Subcutaneous adipose tissue (tissue), 4 donors: Measurements from ENCODE around the gene PIKFYVE. TPM values are rescaled to one million over a fixed set of nuclear protein-coding genes. Genes with fewer than 3 reads are reported as not detected.

Experiments
- CTCF ChIP-seq: fragments of 450-650 bp; IDR thresholded peaks from one replicate; pipeline ENCODE4 v1.5.1; 2016; ENCODE audit warnings: low read depth, mild to moderate bottlenecking, control low read depth, antibody characterized with exemption, moderate library complexity
- total RNA-seq, 4 donors: library from RNA; depleted of rRNA; stranded (reverse); fragments of >200 nt; gene quantifications; one replicate each; pipeline ENCODE4 v1.1.0, GENCODE V29; 2016

The PIKFYVE gene
- total RNA-seq, 4 donors from 2014 or later: 37.5 to 55.3 (median 43.3) TPM

DNA sequence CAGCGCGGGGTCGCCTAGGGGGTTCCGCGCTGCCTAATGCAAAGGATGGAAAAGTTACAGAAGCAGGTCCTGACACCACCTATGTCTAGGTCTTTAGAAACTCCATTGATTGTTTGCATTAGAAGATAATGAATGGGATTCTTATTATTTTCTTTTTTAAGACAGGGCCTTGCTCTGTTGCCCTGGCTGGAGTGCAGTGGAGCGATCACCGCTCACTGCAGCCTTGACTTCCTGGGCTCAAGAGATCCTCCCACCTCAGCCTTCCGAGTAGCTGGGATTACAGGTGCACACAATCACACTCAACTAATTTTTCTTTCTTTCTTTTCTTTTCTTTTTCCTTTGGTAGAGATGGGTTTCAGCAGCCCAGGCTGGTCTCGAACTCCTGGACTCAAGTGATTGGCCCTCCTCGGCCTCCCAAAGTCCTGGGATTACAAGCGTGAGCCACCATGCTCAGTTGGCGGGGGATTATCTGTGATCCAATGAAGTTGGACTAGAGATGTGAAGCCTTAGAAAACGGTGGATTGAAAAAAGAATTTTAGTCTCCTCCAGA, 10.4 kb upstream of the PIKFYVE start:
- TF ChIP-seq CTCF: no peak

DNA sequence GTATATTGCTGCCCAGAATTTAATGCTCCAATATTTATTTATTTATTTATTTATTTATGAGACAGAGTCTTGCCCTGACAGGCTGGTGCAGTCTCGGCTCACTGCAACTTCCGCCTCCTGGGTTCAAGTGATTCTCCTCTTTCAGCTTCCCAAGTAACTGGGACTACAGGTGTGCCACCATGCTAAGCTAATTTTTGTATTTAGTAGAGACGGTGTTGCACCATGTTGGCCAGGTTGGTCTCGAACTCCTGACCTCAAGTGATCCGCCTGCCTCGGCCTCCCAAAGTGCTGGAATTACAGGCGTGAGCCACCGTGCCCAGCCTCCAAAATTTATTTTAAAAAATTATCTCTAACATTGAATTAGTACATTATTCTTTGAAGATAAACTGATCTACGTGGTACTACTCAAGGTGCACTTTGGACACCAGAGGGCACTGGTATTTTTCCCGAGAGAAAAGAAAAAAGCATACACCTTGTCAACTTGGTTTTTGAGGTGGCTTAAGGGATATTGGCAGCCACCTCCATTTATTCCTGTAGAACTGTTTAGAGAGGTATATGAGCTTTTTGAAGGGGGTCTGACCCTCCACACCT, 9.8 kb upstream of the PIKFYVE start:
- no peak for TF ChIP-seq CTCF

DNA sequence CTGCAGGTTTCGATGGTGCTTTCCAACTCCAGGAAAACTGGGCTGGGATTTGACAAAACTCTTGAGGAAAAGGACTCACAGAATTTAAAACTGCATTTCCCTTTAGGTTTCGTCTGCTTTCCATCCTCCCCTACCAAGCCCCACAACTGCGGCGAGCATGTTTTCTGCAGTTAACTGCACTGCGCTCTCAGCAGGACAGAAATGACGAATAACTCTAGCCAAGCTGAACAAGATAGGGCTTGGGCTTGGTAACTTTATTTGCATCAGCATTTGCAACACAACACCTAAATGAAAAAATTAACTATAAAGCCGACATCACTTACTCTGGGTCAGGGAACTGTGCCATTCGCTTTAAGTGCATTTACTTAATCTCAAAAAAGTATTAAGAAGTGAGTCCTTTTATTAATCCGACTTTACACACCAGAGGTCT, 669 bp upstream of the PIKFYVE start:
- TF ChIP-seq CTCF: no peak

- TF ChIP-seq CTCF: no peak
These were observed 468 bp downstream of the PIKFYVE start for GRCh38 chr2:208266553-208266893.

DNA sequence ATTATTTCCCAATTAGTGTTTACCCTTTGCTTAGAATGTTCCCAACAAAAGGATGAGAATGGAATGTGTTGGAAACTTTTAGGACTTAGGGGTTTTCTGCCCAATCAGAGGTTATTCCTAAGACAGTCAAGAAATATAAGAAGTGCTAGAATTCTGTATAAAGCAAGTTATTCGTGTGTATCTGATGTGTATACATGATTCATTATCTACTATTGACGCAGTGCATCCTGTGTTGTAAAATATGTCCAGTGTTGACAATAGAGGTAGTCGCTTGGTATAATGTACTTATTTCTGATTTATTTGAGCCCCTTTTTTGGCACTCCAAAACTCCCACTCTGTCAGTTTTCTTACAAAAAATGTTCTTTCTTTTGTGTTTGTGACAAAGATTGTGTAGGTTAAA, 881 bp downstream of the PIKFYVE start:
- TF ChIP-seq CTCF: no peak

- no peak for TF ChIP-seq CTCF
These were observed 2.3 kb downstream of the PIKFYVE start for GRCh38 chr2:208268156-208268952.

GRCh38 chr2:208269091-208269490, 3.0 kb downstream of the PIKFYVE start:
- TF ChIP-seq CTCF: no peak
